B cell (primary cell): Measurements from ENCODE around the gene LPXN.

Experiments used
- EZH2 ChIP-seq: IDR thresholded peaks from 2 replicates; pipeline ENCODE4 v1.6.1; 2012; ENCODE audit warnings: borderline replicate concordance, low read depth, mild to moderate bottlenecking, moderate library complexity, low read length; ENCODE audit not compliant: insufficient read depth, poor library complexity, severe bottlenecking
- TF ChIP-seq, protein P1 (sequence below): fragments of 200-600 bp; IDR thresholded peaks from one replicate; pipeline ENCODE4 v1.8.0; 2022; ENCODE audit warnings: antibody characterized with exemption, mild to moderate bottlenecking

DNA sequence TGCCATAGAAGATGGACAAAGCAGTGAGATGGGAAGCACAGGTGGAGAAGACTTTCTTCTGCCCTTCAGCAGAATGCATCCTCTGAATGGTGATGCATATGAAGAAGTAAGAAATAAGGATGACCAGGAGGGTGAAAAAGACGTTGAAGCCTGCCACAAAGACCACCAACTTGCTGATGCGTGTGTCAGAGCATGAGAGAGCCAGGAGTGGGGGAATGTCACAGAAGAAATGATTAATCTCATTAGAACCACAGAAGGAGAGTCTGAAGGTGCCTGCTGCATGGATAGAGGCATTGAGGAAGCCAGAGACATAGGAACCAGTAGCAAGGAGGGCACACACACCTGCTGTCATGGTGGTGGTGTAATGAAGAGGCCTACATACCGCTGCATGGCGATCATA, 68.3 kb downstream of the LPXN start:
- TF ChIP-seq, protein P1, sequence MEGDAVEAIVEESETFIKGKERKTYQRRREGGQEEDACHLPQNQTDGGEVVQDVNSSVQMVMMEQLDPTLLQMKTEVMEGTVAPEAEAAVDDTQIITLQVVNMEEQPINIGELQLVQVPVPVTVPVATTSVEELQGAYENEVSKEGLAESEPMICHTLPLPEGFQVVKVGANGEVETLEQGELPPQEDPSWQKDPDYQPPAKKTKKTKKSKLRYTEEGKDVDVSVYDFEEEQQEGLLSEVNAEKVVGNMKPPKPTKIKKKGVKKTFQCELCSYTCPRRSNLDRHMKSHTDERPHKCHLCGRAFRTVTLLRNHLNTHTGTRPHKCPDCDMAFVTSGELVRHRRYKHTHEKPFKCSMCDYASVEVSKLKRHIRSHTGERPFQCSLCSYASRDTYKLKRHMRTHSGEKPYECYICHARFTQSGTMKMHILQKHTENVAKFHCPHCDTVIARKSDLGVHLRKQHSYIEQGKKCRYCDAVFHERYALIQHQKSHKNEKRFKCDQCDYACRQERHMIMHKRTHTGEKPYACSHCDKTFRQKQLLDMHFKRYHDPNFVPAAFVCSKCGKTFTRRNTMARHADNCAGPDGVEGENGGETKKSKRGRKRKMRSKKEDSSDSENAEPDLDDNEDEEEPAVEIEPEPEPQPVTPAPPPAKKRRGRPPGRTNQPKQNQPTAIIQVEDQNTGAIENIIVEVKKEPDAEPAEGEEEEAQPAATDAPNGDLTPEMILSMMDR = no peak
- TF ChIP-seq EZH2 = no peak
